Neural crest cell (in vitro differentiated cells): ENCODE measurements around the gene RBM34. TPM values are rescaled to one million over a fixed set of nuclear protein-coding genes. Genes with fewer than 3 reads are reported as not detected.

Source experiments
- DNase-seq: peaks from one replicate; pipeline ENCODE4 v3.0.0; 2021; ENCODE audit warnings: low read depth, mixed read lengths, low spot score
- H3K27ac Mint-ChIP-seq: one replicate; pipeline ENCODE4 v1.8.0; 2021; ENCODE audit warnings: mild to moderate bottlenecking, mixed read lengths; ENCODE audit not compliant: unreplicated experiment
- H3K27me3 Mint-ChIP-seq: 2 replicates; pipeline ENCODE4 v1.8.0; 2021; ENCODE audit warnings: low read depth, mild to moderate bottlenecking, mixed read lengths
- H3K36me3 Mint-ChIP-seq: 2 replicates; pipeline ENCODE4 v1.8.0; 2021; ENCODE audit warnings: low read depth, mild to moderate bottlenecking, mixed read lengths
- H3K4me1 Mint-ChIP-seq: 2 replicates; pipeline ENCODE4 v1.8.0; 2021; ENCODE audit warnings: mixed read lengths
- H3K4me3 Mint-ChIP-seq: one replicate; pipeline ENCODE4 v1.8.0; 2021; ENCODE audit warnings: mild to moderate bottlenecking, mixed read lengths
- H3K9me3 Mint-ChIP-seq: 2 replicates; pipeline ENCODE4 v1.8.0; 2021; ENCODE audit warnings: mixed read lengths
- total RNA-seq: library from RNA; stranded (reverse); gene quantifications from 2 replicates; pipeline ENCODE4 v1.2.1, GENCODE V29; 2021
- TF ChIP-seq, protein P1 (sequence below): fragments of 200-600 bp; sonication (generic); conservative IDR thresholded peaks from 2 replicates; pipeline ENCODE4 v1.5.0; 2021; ENCODE audit warnings: antibody characterized with exemption, mild to moderate bottlenecking

RBM34 gene
- total RNA-seq, 1 donor from 2014 or later = 102 TPM

DNA sequence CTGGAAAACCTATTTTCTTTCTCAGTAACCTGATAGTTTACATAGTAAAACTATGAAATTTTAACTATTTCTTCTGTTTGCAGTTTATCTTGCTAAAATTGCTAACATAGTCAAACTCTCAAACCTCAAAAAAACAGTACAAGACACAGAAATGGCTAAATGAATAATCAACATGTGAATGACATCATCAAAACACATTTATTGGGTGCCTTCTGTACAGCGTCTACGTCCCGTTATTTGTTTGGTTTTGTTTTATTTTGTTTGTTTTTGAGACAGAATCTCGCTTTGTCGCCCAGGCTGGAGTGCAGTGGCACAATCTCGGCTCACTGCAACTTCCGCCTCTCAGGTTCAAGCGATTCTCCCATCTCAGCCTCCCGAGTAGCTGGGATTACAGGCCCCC is 11.2 kb downstream of the RBM34 start:
- TF ChIP-seq, protein P1, sequence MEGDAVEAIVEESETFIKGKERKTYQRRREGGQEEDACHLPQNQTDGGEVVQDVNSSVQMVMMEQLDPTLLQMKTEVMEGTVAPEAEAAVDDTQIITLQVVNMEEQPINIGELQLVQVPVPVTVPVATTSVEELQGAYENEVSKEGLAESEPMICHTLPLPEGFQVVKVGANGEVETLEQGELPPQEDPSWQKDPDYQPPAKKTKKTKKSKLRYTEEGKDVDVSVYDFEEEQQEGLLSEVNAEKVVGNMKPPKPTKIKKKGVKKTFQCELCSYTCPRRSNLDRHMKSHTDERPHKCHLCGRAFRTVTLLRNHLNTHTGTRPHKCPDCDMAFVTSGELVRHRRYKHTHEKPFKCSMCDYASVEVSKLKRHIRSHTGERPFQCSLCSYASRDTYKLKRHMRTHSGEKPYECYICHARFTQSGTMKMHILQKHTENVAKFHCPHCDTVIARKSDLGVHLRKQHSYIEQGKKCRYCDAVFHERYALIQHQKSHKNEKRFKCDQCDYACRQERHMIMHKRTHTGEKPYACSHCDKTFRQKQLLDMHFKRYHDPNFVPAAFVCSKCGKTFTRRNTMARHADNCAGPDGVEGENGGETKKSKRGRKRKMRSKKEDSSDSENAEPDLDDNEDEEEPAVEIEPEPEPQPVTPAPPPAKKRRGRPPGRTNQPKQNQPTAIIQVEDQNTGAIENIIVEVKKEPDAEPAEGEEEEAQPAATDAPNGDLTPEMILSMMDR = no peak
- no peak for DNase-seq
- no peak overlapping the region for H3K4me3 Mint-ChIP-seq
- no peaks in the 10 kb centered on the region for H3K4me1 Mint-ChIP-seq
- no peak overlapping the region for H3K27ac Mint-ChIP-seq
- peaks cover 18% of the 10 kb centered on the region for H3K36me3 Mint-ChIP-seq
- H3K27me3 Mint-ChIP-seq = no peaks in the 10 kb centered on the region
- no peaks in the 10 kb centered on the region for H3K9me3 Mint-ChIP-seq

GRCh38 chr1:235147269-235147668 is 13.8 kb downstream of the RBM34 start:
- no peaks in the 10 kb centered on the region for H3K4me1 Mint-ChIP-seq
- H3K27ac Mint-ChIP-seq = no peak overlapping the region

GRCh38 chr1:235145639-235146038 is 15.4 kb downstream of the RBM34 start:
- H3K27me3 Mint-ChIP-seq = no peaks in the 10 kb centered on the region
- H3K4me1 Mint-ChIP-seq = no peaks in the 10 kb centered on the region
- no peak for DNase-seq
- H3K36me3 Mint-ChIP-seq = peaks cover 22% of the 10 kb centered on the region
- TF ChIP-seq, protein P1 = no peak
- H3K9me3 Mint-ChIP-seq = no peaks in the 10 kb centered on the region
- H3K27ac Mint-ChIP-seq = no peak overlapping the region
- no peak overlapping the region for H3K4me3 Mint-ChIP-seq

More at GRCh38 chr1:235147269-235147668, 13.8 kb downstream of the RBM34 start:
- peaks cover 17% of the 10 kb centered on the region for H3K36me3 Mint-ChIP-seq
- DNase-seq = no peak
- no peak overlapping the region for H3K4me3 Mint-ChIP-seq
- TF ChIP-seq, protein P1 = no peak
- no peaks in the 10 kb centered on the region for H3K27me3 Mint-ChIP-seq
- no peaks in the 10 kb centered on the region for H3K9me3 Mint-ChIP-seq

GRCh38 chr1:235142991-235143390 is 18.1 kb downstream of the RBM34 start:
- H3K4me3 Mint-ChIP-seq = no peak overlapping the region
- TF ChIP-seq, protein P1 = no peak
- no peak overlapping the region for H3K27ac Mint-ChIP-seq
- no peaks in the 10 kb centered on the region for H3K4me1 Mint-ChIP-seq
- peaks cover 16% of the 10 kb centered on the region for H3K36me3 Mint-ChIP-seq
- no peaks in the 10 kb centered on the region for H3K27me3 Mint-ChIP-seq
- no peak for DNase-seq
- H3K9me3 Mint-ChIP-seq = no peaks in the 10 kb centered on the region

- peaks cover 22% of the 10 kb centered on the region for H3K36me3 Mint-ChIP-seq
- TF ChIP-seq, protein P1 = no peak
- no peak overlapping the region for H3K4me3 Mint-ChIP-seq
- no peak overlapping the region for H3K27ac Mint-ChIP-seq
- H3K4me1 Mint-ChIP-seq = no peaks in the 10 kb centered on the region
- H3K9me3 Mint-ChIP-seq = no peaks in the 10 kb centered on the region
- no peak for DNase-seq
- no peaks in the 10 kb centered on the region for H3K27me3 Mint-ChIP-seq
Measured at GRCh38 chr1:235139315-235139714, 21.7 kb downstream of the RBM34 start.

DNA sequence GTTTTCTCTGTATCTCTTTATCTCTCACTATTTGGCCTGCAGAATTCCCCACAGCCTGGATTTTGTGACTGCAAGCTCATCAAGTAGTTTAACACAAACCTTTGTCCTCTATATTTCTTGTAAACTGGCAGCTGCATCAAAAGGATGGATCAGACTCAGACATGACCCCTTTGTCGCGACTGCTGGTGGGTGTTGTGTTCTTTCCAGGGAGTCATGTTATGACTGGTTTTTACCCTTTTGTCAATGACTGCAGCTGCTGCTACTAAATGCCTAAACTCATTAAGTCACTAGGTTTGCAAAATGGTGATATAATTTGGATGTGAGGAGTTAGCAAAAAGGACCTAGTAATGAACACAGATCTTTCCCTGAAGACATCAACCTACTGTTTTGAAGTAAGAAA is 22.2 kb downstream of the RBM34 start:
- H3K27ac Mint-ChIP-seq = peak overlapping the region; percentile 48
- H3K36me3 Mint-ChIP-seq = peaks cover 22% of the 10 kb centered on the region
- TF ChIP-seq, protein P1 = no peak
- no peak overlapping the region for H3K4me3 Mint-ChIP-seq
- no peaks in the 10 kb centered on the region for H3K4me1 Mint-ChIP-seq
- no peaks in the 10 kb centered on the region for H3K9me3 Mint-ChIP-seq
- no peaks in the 10 kb centered on the region for H3K27me3 Mint-ChIP-seq
- DNase-seq = no peak
